CD14-positive monocyte (primary cell): ENCODE results near the gene C3orf49. TPM values are rescaled to one million over a fixed set of nuclear protein-coding genes. Genes with fewer than 3 reads are reported as not detected.
A peak's percentile ranks its signal among the peaks of the same experiment; 100 is the strongest.

Source experiments
- DNase-seq, 3 donors: peaks; one replicate each; pipeline ENCODE4 v3.0.0-alpha.2; 2011 to 2022
- H2AFZ ChIP-seq: 2 replicates; pipeline ENCODE4 v1.6.0; 2012; ENCODE audit warnings: mild to moderate bottlenecking, low read depth, low read length, inconsistent platforms; ENCODE audit not compliant: insufficient read depth, poor library complexity, severe bottlenecking
- H3K27ac ChIP-seq, 2 donors: 1 replicate in 1 of 2; 2 replicates in 1 of 2; pipeline ENCODE4 v1.5.1; 2012 to 2013; ENCODE audit warnings: low read length in 2 of 2, control low read depth in 1 of 2, inconsistent platforms in 1 of 2, low read depth in 1 of 2, mild to moderate bottlenecking in 1 of 2
- H3K27me3 ChIP-seq, 2 donors: one replicate each; pipeline versions ENCODE4 v1.6.0 to v1.6.1; 2011 to 2013; ENCODE audit warnings: low read length in 2 of 2; ENCODE audit not compliant: control insufficient read depth in 2 of 2, insufficient read depth in 2 of 2
- H3K36me3 ChIP-seq, 2 donors: replicated peaks in 1 of 2; 1 replicate in 1 of 2; 2 replicates in 1 of 2; pipeline versions ENCODE4 v1.5.1 to v1.6.1; 2012 to 2013; ENCODE audit warnings: low read length in 2 of 2, control low read depth in 1 of 2, inconsistent platforms in 1 of 2, mild to moderate bottlenecking in 1 of 2; ENCODE audit not compliant: insufficient read depth in 2 of 2, control insufficient read depth in 1 of 2
- H3K4me1 ChIP-seq, 2 donors: 1 replicate in 1 of 2; 2 replicates in 1 of 2; pipeline versions ENCODE4 v1.5.1 to v1.6.1; 2012 to 2013; ENCODE audit warnings: low read length in 2 of 2, control low read depth in 1 of 2, inconsistent platforms in 1 of 2, mild to moderate bottlenecking in 1 of 2, moderate library complexity in 1 of 2; ENCODE audit not compliant: insufficient read depth in 2 of 2, control insufficient read depth in 1 of 2
- H3K4me2 ChIP-seq: replicated peaks from 2 replicates; pipeline ENCODE3; 2012; ENCODE audit warnings: low read length, moderate library complexity, mild to moderate bottlenecking; ENCODE audit not compliant: poor library complexity, severe bottlenecking; ENCODE audit errors: extremely low read depth
- H3K4me3 ChIP-seq, 3 experiments: fragments of 200-600 bp in 1 of 3; sonication (generic) in 1 of 3; replicated peaks in 1 of 3; 1 replicate in 2 of 3; 2 replicates in 1 of 3; pipeline ENCODE4 v1.5.1; 2011 to 2013; ENCODE audit warnings: low read length in 3 of 3, mild to moderate bottlenecking in 3 of 3, control low read depth in 2 of 3, low read depth in 2 of 3, inconsistent platforms in 1 of 3, moderate library complexity in 1 of 3
- H3K79me2 ChIP-seq: 2 replicates; pipeline ENCODE4 v1.6.0; 2012; ENCODE audit warnings: mild to moderate bottlenecking, control low read depth, inconsistent platforms, low read length, moderate library complexity; ENCODE audit not compliant: insufficient read depth
- H3K9ac ChIP-seq: 2 replicates; pipeline ENCODE4 v1.6.0; 2017; ENCODE audit warnings: low read length, mild to moderate bottlenecking; ENCODE audit not compliant: insufficient read depth, poor library complexity, severe bottlenecking
- H3K9me3 ChIP-seq, 2 donors: replicated peaks in 1 of 2; 1 replicate in 1 of 2; 2 replicates in 1 of 2; pipeline versions ENCODE4 v1.5.1 to v1.6.1; 2012 to 2013; ENCODE audit warnings: low read length in 2 of 2, control low read depth in 1 of 2; ENCODE audit not compliant: control insufficient read depth in 1 of 2, insufficient read depth in 1 of 2
- H4K20me1 ChIP-seq: 2 replicates; pipeline ENCODE4 v1.6.0; 2012; ENCODE audit warnings: mild to moderate bottlenecking, low read length, control low read depth, moderate library complexity; ENCODE audit not compliant: insufficient read depth
- H3K27ac Mint-ChIP-seq, 7 donors: one replicate each; pipeline ENCODE4 v1.8.0; 2020; ENCODE audit warnings: mild to moderate bottlenecking in 7 of 7, mixed read lengths in 7 of 7, moderate library complexity in 6 of 7, inconsistent platforms in 2 of 7
- H3K27me3 Mint-ChIP-seq, 3 donors: one replicate each; pipeline ENCODE4 v1.8.0; 2021 to 2022; ENCODE audit warnings: low read depth in 3 of 3, mild to moderate bottlenecking in 3 of 3, mixed read lengths in 3 of 3, moderate library complexity in 3 of 3, inconsistent platforms in 1 of 3
- H3K36me3 Mint-ChIP-seq, 2 donors: one replicate each; pipeline ENCODE4 v1.8.0; 2020; ENCODE audit warnings: mixed read lengths in 2 of 2, inconsistent platforms in 1 of 2, mild to moderate bottlenecking in 1 of 2
- H3K4me1 Mint-ChIP-seq: one replicate; pipeline ENCODE4 v1.8.0; 2020; ENCODE audit warnings: mild to moderate bottlenecking, mixed read lengths
- H3K4me3 Mint-ChIP-seq, 2 donors: one replicate each; pipeline ENCODE4 v1.8.0; 2020; ENCODE audit warnings: mild to moderate bottlenecking in 2 of 2, mixed read lengths in 2 of 2, moderate library complexity in 1 of 2
- H3K9me3 Mint-ChIP-seq, 7 donors: one replicate each; pipeline ENCODE4 v1.8.0; 2020 to 2022; ENCODE audit warnings: mixed read lengths in 7 of 7, mild to moderate bottlenecking in 6 of 7, moderate library complexity in 6 of 7, inconsistent platforms in 2 of 7
- WGBS: methylation state at CpG from one replicate; pipeline ENCODE4 v1.1.5; 2013; ENCODE audit warnings: missing lambda C conversion rate; ENCODE audit not compliant: insufficient coverage; 5-methylcytosine and 5-hydroxymethylcytosine counted together
- intact Hi-C, 2 donors: fragments of 100-400 bp; cut with micrococcal nuclease; formaldehyde crosslinking; loops; one replicate each; pipeline versions ENCODE4 v1.15.0 to v1.15.1; 2023
- polyA plus RNA-seq, 3 donors: library from polyadenylated mRNA; depleted of rRNA in 1 of 3; unstranded in 2 of 3; stranded (reverse) in 1 of 3; fragments of 300-500 nt in 2 of 3; fragments of >200 nt in 1 of 3; fragmentation: Illumina TruSeq in 2 of 3; gene quantifications; 1 replicate in 2 of 3; 2 replicates in 1 of 3; pipeline ENCODE4 v1.2.3, GENCODE V29; 2012 to 2021
- TF ChIP-seq, protein P1 (sequence below): fragments of 200-600 bp; IDR thresholded peaks from one replicate; pipeline ENCODE4 v1.8.0; 2022; ENCODE audit warnings: antibody characterized with exemption, mild to moderate bottlenecking

C3orf49 gene
- polyA plus RNA-seq, 3 donors: not detected

DNA sequence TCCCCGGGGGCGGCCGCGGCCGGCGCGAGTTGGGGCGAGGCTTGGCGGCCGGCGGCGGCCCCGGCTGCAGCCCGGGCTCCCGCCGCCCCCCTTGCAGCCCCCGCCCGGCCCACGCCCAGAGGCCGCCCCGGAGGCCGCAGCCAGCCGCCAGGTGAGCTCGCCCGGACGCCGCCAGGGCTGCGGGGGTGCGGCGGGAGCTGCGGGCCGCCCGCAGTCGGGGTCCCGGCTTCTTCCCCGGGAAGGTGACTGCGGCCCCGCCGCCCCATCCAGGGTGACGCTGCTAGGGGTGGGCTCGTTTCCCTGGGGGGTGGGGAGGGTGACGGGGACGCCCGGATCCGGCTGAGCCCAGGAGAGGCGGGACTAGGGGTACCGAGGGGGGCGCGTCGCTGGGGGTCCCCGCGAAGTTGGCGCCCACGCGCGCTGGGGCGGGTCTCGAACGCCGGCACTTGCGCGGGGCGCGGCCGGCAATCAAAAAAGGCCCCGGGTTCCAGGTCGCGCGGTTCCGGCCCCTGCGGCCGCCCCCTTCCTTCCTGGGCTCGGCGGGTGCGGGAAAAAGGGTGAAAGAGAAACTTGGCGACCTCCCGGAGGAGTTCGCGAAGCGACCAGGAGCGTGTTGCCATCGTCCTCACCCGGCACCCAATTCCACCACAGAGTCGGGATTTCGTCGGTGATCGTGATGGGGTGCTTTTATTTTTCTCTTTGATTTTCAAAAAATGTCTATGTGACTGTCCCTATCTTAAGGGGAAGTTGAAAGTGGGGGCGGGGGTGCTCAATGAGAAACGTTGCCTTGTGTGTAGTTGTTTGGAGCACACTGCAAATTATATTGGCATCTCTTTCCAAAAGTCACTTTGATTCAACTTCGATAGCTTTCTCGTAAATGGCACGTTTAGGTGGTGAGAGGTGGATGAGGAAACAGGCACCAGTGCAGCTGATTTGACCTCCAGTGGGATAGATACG, 45.2 kb downstream of the C3orf49 start:
- intact Hi-C loops: loop anchor here (2.0 to 10.0 kb wide), 3 partner anchors 49 to 159 kb away; partner anchors contain the start of genes PSMD6 (in 1 of the 2) and SCAANT1 (in 1 of the 2)
- 0% methylated on average over 58 of the region's 93 CpGs for WGBS

DNA sequence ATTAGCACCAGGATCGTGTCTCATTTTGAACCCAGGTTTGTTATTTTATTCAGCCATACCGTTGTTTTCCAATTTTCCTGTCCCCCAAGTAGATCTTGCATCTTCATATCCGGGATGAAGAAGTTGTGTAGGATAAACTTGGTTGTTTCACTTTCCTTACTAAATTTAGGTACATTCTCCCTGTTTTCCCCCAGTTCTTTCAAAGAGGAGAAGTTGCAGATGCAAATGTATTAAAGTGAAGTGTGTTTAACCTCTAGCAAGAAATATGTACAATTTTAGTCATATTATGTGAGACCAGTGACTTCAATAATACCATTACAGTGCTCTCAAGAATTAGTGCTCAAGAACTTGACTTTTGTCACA, 45.8 kb downstream of the C3orf49 start:
- WGBS: no CpG with 5 or more reads among the region's 3 CpGs
- Mint-ChIP-seq H3K4me1 (peaks cover 41% of the 10 kb centered on the region), H3K36me3 (peaks cover 12 to 24% of the 10 kb centered on the region in 2 donors), H3K27me3 (peaks cover 0 to 3% (median 3%) of the 10 kb centered on the region in 3 donors), H3K9me3 (no peaks in the 10 kb centered on the region), H3K4me3 (peak overlapping the region; percentile 96), H3K27ac (peak overlapping the region; percentile 89 to 97 (median 97))
- H3K9me3 ChIP-seq: no peaks in the 10 kb centered on the region
- H4K20me1 ChIP-seq: peaks cover 29% of the 10 kb centered on the region
- TF ChIP-seq, protein P1, sequence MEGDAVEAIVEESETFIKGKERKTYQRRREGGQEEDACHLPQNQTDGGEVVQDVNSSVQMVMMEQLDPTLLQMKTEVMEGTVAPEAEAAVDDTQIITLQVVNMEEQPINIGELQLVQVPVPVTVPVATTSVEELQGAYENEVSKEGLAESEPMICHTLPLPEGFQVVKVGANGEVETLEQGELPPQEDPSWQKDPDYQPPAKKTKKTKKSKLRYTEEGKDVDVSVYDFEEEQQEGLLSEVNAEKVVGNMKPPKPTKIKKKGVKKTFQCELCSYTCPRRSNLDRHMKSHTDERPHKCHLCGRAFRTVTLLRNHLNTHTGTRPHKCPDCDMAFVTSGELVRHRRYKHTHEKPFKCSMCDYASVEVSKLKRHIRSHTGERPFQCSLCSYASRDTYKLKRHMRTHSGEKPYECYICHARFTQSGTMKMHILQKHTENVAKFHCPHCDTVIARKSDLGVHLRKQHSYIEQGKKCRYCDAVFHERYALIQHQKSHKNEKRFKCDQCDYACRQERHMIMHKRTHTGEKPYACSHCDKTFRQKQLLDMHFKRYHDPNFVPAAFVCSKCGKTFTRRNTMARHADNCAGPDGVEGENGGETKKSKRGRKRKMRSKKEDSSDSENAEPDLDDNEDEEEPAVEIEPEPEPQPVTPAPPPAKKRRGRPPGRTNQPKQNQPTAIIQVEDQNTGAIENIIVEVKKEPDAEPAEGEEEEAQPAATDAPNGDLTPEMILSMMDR: no peak
- no peaks in the 10 kb centered on the region for H3K27me3 ChIP-seq
- peaks cover 22 to 26% of the 10 kb centered on the region in 2 donors for H3K4me1 ChIP-seq
- H3K36me3 ChIP-seq: peaks cover 0 to 13% of the 10 kb centered on the region in 2 donors
- H3K9ac ChIP-seq: peak overlapping the region; percentile 95
- no peak for DNase-seq
- intact Hi-C loops: loop anchor here (2.0 to 10.0 kb wide), 3 partner anchors 48 to 158 kb away; partner anchors contain the start of genes PSMD6 (in 1 of the 2) and SCAANT1 (in 1 of the 2)
- peak overlapping the region; percentile 85 to 93 for H3K27ac ChIP-seq
- H3K79me2 ChIP-seq: peaks cover 96% of the 10 kb centered on the region
- H3K4me3 ChIP-seq: peak overlapping the region; percentile 83 to 92 (median 90)
- H3K4me2 ChIP-seq: peak overlapping the region; percentile 87
- peak overlapping the region; percentile 79 for H2AFZ ChIP-seq

More for the DNA sequence above, 45.2 kb downstream of the C3orf49 start:
- peaks cover 39% of the 10 kb centered on the region for H3K4me1 Mint-ChIP-seq
- peak overlapping the region; percentile 85 to 93 for H3K27ac ChIP-seq
- no peaks in the 10 kb centered on the region for H3K9me3 ChIP-seq
- peak overlapping the region; percentile 95 for H3K9ac ChIP-seq
- peak overlapping the region; percentile 79 for H2AFZ ChIP-seq
- TF ChIP-seq, protein P1: no peak
- peak; percentile 44 to 48 (median 45) for DNase-seq
- peaks cover 96% of the 10 kb centered on the region for H3K79me2 ChIP-seq
- no peaks in the 10 kb centered on the region for H3K27me3 ChIP-seq
- H4K20me1 ChIP-seq: peaks cover 23% of the 10 kb centered on the region
- H3K27me3 Mint-ChIP-seq: peaks cover 0 to 3% (median 3%) of the 10 kb centered on the region in 3 donors
- peaks cover 12 to 24% of the 10 kb centered on the region in 2 donors for H3K36me3 Mint-ChIP-seq
- peaks cover 22 to 26% of the 10 kb centered on the region in 2 donors for H3K4me1 ChIP-seq
- H3K9me3 Mint-ChIP-seq: no peaks in the 10 kb centered on the region
- H3K4me3 ChIP-seq: peak overlapping the region; percentile 83 to 92 (median 90)
- H3K27ac Mint-ChIP-seq: peak overlapping the region; percentile 89 to 97 (median 97)
- peak overlapping the region; percentile 96 for H3K4me3 Mint-ChIP-seq
- peak overlapping the region; percentile 87 for H3K4me2 ChIP-seq
- H3K36me3 ChIP-seq: peaks cover 0 to 13% of the 10 kb centered on the region in 2 donors
